H7 (cell line): ENCODE measurements around the gene SYPL2. TPM values are rescaled to one million over a fixed set of nuclear protein-coding genes. Genes with fewer than 3 reads are reported as not detected.

Experiments used
- DNase-seq: peaks from one replicate; pipeline ENCODE4 v3.0.0; 2012
- H3K27me3 ChIP-seq: 2 replicates; pipeline ENCODE4 v1.6.0; 2011; ENCODE audit warnings: mild to moderate bottlenecking, low read length; ENCODE audit not compliant: control insufficient read depth, insufficient read depth
- H3K36me3 ChIP-seq: replicated peaks from 2 replicates; pipeline ENCODE4 v1.5.1; 2011; ENCODE audit warnings: low read length; ENCODE audit not compliant: control insufficient read depth, insufficient read depth
- H3K4me3 ChIP-seq: 2 replicates; pipeline ENCODE4 v1.5.1; 2011; ENCODE audit warnings: low read depth, mild to moderate bottlenecking, control low read depth, low read length, moderate library complexity; ENCODE audit not compliant: insufficient read depth
- total RNA-seq: library from RNA; depleted of rRNA; stranded (reverse); fragments of >200 nt; shearing (Covaris generic); gene quantifications from 2 replicates; pipeline ENCODE4 v1.2.3, GENCODE V29; 2014; rRNA removed

Gene SYPL2
- total RNA-seq, 1 experiment from 2014 or later = 1.1 TPM

DNA sequence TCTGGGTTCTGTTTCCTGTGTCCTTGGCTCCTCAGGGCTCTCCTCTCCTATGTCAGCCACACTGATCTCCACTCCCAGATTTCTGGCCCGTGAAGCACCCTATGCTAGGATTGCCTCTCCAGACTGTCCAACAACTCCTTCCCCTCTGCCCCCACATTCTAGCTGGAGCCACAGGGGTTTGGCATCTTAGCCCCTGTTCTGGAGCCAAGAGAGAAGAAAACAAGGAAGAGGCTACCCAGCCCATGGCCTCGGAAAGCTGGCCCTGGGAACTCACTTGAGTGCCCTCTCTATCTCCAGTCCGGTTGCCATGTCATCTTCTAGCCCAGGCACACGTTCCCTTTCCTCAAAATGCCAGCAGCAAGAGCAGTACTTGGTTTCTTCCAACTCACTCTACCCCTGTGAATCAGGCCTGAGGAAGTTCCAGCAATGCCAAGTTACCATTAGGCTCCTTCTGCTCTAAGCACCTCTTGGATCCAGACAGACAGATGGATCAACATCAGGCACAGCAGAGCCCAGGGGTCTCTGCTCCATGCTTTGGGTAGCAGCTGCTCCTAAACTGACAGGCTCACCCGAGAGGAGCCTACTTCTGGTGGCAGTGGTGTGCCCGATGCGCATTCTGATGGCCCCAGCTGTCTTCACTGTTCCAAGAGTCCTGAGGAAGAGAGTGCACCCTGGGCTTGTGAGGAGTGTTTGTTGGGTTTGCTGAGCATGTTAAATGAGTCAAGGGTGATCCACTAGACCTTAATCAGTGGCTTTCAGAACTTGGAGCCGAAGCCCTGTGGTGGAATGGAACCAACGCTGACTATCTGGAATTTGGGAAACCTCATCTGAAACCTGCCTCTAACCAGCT lies 61.7 kb downstream of the SYPL2 start:
- no peaks in the 10 kb centered on the region for H3K36me3 ChIP-seq
- no peak for DNase-seq
- peaks cover 2% of the 10 kb centered on the region; the same call in 1 of the 2 replicates for H3K27me3 ChIP-seq
- H3K4me3 ChIP-seq = no peak overlapping the region

DNA sequence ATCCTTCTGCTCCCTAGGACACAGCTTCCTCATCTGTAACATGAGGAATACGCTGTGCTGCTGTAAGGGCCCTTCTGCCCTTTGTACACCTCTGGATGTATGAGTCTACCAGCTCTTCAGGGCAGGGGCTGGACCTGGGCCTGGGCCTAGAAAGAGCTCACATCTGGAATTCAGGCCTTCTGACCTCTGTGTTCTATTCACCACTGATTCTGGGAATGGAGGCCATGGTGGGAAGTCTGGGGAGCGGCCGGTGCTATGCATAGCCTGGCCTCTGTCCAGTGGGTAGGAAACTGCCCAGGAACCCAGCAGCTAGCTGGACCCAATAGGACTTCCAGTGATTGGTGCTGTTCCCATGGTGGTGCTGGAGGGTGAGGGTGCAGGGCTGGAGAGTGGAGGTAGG lies 62.4 kb downstream of the SYPL2 start:
- H3K4me3 ChIP-seq = no peak overlapping the region
- no peaks in the 10 kb centered on the region for H3K36me3 ChIP-seq
- no peak for DNase-seq
- peaks cover 2% of the 10 kb centered on the region; the same call in 1 of the 2 replicates for H3K27me3 ChIP-seq

DNA sequence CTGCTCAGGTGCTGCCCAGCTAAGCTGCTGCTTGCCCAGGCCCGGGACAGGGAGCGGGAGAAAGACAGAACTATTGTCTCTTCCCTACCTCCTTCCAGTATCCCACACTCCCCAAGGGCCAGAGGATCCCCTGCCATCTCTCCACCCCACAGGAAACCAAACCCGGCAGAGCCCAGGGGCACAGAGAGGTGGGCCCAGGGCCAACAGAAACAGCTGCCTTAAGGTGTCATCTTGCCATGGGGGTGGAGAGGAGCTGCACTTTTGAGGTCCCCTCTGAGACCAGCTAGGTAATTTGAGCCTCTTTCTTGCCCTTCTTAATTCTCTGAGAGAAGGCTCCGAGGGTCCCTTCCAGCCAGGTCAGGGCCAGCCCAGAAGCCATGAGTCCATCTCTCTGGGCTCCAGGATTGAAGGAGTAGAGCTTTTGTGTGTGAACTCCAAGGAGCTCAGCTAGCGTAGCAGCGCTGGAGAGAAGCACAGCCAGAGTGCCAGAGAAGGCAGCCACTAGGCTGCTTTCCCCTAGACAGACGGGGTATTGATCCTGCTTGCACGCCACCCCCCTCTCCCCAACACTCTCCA lies 63.6 kb downstream of the SYPL2 start:
- DNase-seq = no peak
- no peaks in the 10 kb centered on the region for H3K36me3 ChIP-seq
- no peak overlapping the region for H3K4me3 ChIP-seq
- peaks cover 2% of the 10 kb centered on the region; the same call in 1 of the 2 replicates for H3K27me3 ChIP-seq

DNA sequence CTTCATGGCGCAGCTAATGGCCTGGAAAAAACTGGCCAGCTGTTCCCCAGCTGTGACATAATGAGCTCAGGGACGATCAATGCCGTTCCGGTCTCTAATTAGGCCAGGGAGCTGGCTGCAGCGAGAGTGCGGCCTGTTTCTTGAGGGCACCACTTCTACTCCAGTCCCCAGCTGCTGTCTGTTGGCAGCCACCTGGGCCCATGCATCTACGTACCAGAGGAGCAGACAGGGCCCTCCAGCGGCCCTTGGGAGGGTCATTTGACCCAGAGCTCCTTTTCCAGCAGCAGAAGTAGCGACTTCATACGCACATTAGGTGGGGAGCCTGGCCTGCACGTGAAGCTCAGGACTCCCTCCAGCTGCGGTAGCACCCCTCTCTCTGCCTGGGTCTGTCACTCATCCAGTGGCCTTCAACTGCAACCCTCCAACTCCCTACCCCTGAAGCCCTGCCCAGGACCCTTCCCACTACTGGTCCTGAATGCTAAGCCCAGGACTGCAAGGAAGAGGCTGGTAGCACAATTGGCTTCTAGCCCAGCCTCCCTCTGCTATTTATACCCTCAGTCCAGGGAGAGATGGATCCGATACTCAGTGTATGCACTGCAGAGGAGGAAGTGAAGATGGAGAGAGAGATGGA lies 64.2 kb downstream of the SYPL2 start:
- H3K36me3 ChIP-seq = no peaks in the 10 kb centered on the region
- H3K27me3 ChIP-seq = peaks cover 2% of the 10 kb centered on the region; the same call in 1 of the 2 replicates
- DNase-seq = no peak
- no peak overlapping the region for H3K4me3 ChIP-seq

DNA sequence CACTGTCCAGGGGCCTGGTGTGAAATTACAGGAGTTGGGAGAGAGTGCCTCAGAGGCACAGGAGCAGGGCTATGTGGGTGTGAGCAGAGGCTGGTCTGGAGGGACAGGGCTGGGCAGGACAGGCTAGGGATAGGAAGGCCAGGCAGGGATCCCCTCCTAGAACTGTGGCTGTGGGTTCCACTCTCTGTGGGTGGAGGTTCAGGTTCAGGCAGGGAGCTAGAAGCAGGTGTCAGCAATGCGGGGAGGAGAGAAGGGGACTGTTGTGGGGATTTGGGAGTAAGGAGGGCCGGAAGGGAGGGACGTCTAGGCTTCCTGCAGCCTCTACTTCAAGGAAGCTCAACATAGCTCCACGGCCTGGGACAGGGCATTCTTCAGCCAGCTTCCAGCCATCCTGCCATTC lies 65.0 kb downstream of the SYPL2 start:
- no peaks in the 10 kb centered on the region for H3K36me3 ChIP-seq
- no peak overlapping the region for H3K4me3 ChIP-seq
- H3K27me3 ChIP-seq = peaks cover 2% of the 10 kb centered on the region; the same call in 1 of the 2 replicates

More for the DNA sequence above, 65.0 kb downstream of the SYPL2 start:
- DNase-seq = no peak

Other genes starting within 250 kb of the SYPL2 start
- 7.8 and 11.0 TPM in 2 replicates for gene CELSR2, start 217.0 kb upstream of the SYPL2 start, total RNA-seq
- gene PSRC1, start 183.4 kb upstream of the SYPL2 start, total RNA-seq = 112 and 141 TPM in 2 replicates
- gene MYBPHL, start 159.5 kb upstream of the SYPL2 start, total RNA-seq = not detected in 2 replicates
- gene SORT1, start 68.6 kb upstream of the SYPL2 start, total RNA-seq = 12.4 and 15.9 TPM in 2 replicates
- gene PSMA5, start 40.1 kb upstream of the SYPL2 start, total RNA-seq = 141 and 142 TPM in 2 replicates
- 9.6 and 9.9 TPM in 2 replicates for gene ATXN7L2, start 17.4 kb downstream of the SYPL2 start, total RNA-seq
- 3.1 and 4.2 TPM in 2 replicates for gene CYB561D1, start 27.5 kb downstream of the SYPL2 start, total RNA-seq
- 1.1 and 1.9 TPM in 2 replicates for gene AMIGO1, start 43.2 kb downstream of the SYPL2 start, total RNA-seq
- gene GPR61, start 73.3 kb downstream of the SYPL2 start, total RNA-seq = 0.17 TPM in 1 of 2 replicates, not detected in the other
- 13.3 and 14.6 TPM in 2 replicates for gene GNAI3, start 82.1 kb downstream of the SYPL2 start, total RNA-seq
- not detected in 2 replicates for gene GNAT2, start 153.1 kb downstream of the SYPL2 start, total RNA-seq
- gene AMPD2, start 153.3 kb downstream of the SYPL2 start, total RNA-seq = 78.0 and 83.7 TPM in 2 replicates
- 31.2 and 43.2 TPM in 2 replicates for gene GSTM4, start 189.6 kb downstream of the SYPL2 start, total RNA-seq
- 10.8 and 17.7 TPM in 2 replicates for gene GSTM2, start 201.5 kb downstream of the SYPL2 start, total RNA-seq
- not detected in 2 replicates for gene GSTM1, start 221.3 kb downstream of the SYPL2 start, total RNA-seq
- gene GSTM5, start 245.7 kb downstream of the SYPL2 start, total RNA-seq = not detected in 2 replicates